Stimulated activated CD8-positive, alpha-beta memory T cell treated with anti-CD3 and anti-CD28 coated beads, Interleukin-15, amount 100 ng/mL, for 48 hours (primary cell): ENCODE measurements around the gene PTAR1.

Experiments
- DNase-seq, 2 donors: peaks; one replicate each; pipeline ENCODE4 v3.0.0-alpha.2; 2020; ENCODE audit warnings: low read depth in 2 of 2

The PTAR1 gene

GRCh38 chr9:69750085-69750484, 9.7 kb downstream of the PTAR1 start:
- no peak for DNase-seq

DNA sequence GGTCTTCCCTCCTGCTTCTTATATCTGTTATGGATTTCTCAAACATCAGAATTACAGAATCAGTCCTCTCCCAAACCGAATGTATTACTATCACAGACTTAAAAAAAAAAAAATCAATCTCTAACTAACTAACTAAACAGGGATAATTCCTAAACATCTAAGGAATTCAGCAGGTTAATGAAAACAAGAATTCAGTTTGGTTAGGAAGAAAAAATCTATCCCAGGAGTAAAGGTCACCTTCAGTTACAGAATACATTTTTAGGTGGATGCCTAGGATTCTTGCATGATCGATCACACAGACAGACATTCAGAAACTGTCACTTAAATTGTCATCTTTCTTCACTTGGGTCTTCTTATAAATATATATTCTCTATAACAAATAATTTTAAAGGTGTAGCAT, 11.5 kb downstream of the PTAR1 start:
- DNase-seq = no peak

DNA sequence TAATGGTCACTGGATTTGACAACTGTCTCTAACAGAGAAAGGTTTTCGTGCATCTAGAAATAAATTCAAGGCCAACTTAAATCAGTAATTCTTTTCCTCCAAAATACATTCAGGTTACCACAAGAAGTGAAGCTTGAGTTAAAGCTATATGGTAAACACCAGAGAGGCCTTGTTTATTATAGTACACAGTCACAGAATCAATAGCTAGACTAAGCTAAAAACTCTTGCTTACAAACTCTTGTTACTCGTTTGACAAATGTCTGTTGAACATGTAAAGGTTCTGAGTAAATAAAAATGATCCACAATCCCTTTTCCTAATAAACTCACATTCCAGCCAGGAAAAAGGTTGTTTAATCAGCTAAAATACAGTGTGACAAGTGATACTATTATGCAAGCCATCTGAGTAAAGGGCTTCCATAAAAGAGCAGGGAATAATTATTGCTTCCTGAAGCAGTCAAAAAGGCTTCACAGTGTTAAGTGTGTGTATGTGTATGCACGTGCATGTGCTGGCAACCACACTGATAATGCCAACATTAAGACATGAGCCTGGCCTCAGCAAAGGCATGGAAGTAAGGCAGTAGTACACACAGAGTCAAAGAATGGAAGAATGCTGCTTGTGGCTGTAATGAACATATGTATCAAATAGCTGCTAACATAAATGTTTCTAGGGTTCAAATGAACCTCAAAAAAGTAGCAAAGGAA, 12.8 kb downstream of the PTAR1 start:
- DNase-seq = no peak

DNA sequence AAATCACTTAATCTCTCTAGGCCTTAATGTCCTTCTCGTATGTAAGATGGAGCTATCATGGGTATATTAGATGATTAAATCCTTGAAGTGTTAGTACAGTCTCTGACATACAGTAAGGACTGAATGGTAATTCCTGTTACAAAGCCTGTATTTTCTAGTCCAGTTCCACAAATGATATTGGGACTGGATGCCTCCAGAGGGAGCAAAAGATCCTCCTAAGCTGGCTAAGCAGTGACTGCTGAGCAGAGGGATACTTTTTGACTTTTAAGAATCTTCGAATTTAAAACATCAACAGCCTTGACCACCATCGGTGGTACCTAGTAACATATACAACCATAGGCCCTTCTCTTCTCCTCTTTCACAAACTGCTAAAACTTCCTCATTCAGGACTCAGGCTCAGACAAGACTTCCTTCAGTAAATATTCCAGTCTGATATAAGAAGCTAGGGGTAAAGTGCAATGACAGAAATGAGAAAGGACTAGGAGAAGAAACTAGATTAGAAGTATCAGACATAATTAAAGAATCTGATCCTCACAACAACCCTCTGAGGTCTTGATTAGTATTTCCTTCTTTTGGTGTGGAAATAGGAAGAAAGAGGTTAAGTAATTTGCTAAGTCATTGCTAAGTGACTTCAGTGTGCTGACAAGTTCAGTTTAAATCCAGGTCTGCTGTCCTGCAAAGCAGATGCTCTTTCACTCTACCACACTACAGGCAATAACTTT, 13.9 kb downstream of the PTAR1 start:
- DNase-seq = no peak

- DNase-seq = no peak
Observed at GRCh38 chr9:69744688-69745380, 15.0 kb downstream of the PTAR1 start.

GRCh38 chr9:69743930-69744329, 15.9 kb downstream of the PTAR1 start:
- no peak for DNase-seq

DNA sequence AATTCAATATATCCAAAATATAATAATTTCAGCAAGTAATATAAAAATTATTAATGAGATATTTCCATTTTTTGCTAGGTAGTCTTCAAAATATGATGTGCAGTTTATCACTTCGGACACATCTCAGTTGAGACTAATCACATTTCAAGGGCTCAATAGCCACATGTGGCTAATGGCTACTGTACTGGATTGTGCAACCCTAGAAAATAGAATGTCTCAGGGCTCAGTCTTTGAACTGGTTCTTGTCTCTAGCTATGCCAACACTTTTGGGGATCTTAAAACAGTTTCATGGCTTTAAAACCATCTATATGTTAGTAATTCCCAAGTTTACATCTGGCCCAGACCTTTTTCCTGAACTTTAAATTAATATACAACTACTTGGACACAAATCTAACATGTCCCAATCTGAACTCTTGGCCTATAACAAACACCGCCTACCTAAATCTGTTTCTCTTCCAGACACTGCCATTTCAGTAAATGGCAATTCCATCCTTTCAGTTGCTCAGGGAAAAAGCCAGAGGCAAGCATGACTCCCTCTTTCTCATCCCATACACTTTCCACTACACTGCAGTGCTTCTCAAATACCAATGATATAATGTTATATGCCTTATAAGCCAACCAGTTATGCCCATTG, 18.8 kb downstream of the PTAR1 start:
- no peak for DNase-seq

DNA sequence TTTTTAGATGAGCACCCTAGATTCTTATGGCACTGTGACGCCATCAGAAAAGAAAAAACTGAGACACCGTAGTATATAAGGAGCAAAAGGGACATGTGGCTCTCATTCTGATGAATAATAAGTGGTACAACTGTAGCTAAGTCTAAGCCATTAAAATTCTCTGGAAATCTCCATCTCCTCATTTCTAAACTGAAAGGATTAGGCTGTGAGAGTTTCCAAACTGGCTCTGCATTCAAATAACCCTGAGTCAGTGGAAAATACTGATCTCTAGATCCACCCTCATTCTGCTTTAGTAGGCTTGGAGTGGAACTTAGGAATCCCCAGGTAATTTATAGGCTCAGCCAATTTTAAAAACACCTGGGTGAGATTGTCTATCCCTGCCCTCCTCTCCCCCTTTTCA, 28.5 kb downstream of the PTAR1 start:
- DNase-seq = no peak

DNA sequence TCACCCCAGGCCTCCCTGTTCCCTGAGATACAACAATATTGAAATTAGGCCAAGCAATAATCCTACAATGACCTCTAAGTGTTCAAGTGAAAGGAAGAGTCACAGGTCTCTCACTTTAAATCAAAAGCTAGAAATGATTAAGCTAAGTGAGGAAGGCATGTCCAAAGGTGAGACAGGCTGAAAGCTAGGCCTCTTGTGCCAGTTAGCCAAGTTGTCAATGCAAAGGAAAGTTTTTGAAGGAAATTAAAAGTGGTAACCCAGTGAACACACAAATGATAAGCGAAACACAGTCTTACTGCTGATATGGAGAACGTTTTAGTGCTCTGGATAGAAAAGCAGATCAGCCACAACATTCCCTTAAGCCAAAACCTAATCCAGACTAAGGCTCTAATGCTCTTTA, 39.8 kb downstream of the PTAR1 start:
- DNase-seq = no peak

GRCh38 chr9:69719367-69719766, 40.4 kb downstream of the PTAR1 start:
- no peak for DNase-seq

DNA sequence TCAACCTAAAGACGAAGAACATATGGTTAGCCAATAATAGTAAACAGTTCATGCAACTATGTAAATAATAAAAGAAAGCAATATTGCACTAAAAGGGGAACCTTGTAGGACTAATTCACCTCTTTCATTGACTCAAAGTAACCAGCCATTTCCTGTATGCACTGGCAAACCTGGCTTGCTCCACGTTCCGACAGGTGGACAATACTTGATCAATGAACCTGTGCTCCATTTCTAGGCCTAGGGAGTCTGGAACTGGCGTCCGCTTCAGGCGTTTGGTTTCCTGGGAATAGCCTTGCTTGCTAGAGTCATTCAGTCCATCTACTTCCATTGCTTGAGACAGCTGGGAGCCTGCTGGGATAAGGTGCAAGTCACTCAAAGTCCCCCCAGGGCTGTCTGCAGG, 41.6 kb downstream of the PTAR1 start:
- DNase-seq = no peak

DNA sequence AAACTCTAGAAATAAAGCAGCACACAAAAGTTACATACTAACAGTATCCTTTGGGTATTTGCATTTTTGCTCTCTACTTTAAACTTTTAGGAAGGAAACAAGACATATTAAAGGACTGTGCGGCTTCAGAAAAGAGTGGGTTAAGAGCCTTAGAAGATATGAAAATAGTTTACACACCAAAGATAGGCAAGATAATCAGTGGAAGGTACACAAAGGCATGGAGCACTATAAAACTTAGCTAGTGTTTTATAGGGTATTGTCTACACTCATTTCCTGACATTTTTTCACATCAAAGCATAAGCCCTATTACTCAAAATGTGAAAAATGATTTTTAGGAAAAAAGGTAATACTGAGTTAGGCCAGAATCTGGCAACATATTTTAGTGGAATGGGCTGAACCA, 44.0 kb downstream of the PTAR1 start:
- no peak for DNase-seq

GRCh38 chr9:69715096-69715495, 44.7 kb downstream of the PTAR1 start:
- no peak for DNase-seq

- no peak for DNase-seq
Observed at GRCh38 chr9:69697475-69697874, 62.3 kb downstream of the PTAR1 start.

GRCh38 chr9:69696802-69697201, 63.0 kb downstream of the PTAR1 start:
- no peak for DNase-seq

DNA sequence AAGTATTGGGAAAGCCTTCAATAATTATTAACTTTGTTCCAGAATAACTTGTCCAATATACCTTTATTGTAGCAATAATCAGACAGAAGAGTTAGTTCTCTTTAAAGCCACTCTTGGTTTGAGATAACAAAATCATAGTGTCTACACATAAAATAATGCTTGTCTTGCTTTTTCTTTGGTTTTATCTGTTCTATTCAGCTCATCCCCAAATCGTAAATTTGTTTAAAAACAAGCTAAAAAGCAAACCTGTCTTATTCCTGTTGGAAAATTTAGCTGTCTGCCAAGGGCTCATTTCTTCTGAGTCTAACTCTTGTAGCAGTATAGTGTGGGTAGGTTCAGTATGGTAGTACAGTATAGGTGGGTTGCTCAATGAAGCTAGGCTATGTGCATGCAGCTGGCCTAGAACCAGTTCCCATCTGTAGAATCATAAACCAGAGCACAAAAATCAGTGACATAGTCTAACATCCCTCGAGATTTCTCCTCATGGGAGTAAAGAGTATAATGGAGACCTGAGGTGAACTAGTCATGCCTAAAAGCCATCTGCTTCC, 69.7 kb downstream of the PTAR1 start:
- no peak for DNase-seq

DNA sequence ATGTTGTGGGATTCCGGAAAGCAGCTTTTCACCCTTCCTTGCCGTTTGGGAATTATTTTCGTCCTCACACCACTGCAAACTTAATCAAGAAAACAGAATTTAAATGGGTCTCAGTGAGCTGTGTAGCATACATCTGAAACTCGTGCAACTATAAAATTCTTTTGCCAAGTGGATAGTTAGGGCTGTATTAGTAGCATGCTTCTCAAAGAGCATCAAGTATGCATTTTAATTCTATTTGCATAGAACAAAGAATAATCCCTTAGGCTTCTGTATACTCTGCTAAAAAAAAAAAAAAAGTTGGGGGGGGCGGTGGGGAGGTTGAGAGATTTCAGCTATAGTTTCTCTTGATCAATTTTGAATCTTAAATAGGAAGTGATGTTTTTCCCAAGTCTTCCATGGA, 75.9 kb downstream of the PTAR1 start:
- no peak for DNase-seq

DNA sequence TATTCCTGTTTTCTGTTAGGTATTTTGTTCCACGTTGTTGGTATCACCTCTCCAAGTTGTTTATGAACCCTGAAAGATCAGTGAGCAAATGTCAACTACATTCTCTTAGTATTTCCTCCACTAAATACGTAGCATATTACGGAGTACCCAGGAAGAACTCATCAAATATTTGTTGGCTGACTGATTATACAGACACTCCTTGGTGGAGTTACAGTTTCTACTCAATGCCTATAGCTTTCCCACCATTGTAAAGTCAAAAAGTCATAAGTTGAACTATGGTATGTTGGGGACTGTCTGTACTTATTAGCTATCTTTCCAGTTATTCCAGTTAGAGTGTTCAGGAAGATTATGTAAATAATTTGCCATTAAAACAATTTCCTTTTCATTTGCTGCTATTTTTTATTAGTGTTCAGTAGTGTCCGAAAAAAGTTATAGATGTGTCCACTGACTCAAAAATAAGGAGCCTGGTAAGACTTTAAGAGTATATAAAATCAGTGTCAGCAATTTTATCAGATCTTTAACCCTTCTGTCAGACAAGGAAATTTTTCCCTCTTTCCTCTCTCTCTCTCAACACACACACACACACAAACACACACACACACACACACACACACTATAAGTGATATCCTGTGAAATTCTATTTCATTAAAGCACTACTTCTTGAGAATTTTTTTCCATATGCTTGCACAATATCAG, 80.8 kb downstream of the PTAR1 start:
- DNase-seq = no peak

DNA sequence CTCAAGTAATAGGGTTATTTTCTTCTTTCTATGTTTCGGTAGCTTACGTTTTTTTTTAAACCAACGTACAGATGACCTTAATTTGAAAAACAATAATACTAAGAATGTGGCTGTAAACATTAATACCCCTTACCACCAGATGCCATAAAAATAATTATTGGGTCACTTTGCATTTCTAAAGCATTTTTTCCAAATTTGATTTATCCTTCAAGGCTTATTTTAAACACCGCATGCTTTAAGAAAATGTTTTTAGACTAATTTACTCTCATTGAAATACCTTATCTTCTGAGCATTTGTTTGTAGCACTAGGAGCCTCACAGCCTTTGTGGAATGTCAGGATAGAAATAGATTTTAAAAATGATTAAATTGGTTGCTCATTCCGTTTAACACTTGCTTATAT, 81.9 kb downstream of the PTAR1 start:
- DNase-seq = no peak

GRCh38 chr9:69675563-69675962, 84.2 kb downstream of the PTAR1 start:
- DNase-seq = no peak

GRCh38 chr9:69674716-69675438, 84.9 kb downstream of the PTAR1 start:
- DNase-seq = no peak
